8988T (cell line): ENCODE data around the gene TREML4.

Experiments
- DNase-seq: peaks from one replicate; pipeline ENCODE4 v3.0.0; 2011

TREML4 gene

GRCh38 chr6:41255638-41256246 lies 27.6 kb downstream of the TREML4 start:
- DNase-seq = no peak

GRCh38 chr6:41256383-41256782 lies 28.2 kb downstream of the TREML4 start:
- DNase-seq = no peak

GRCh38 chr6:41257369-41258195 lies 29.4 kb downstream of the TREML4 start:
- DNase-seq = no peak

GRCh38 chr6:41258196-41258493 lies 30.0 kb downstream of the TREML4 start:
- DNase-seq = no peak

GRCh38 chr6:41262401-41262800 lies 34.3 kb downstream of the TREML4 start:
- no peak for DNase-seq

- no peak for DNase-seq
Measured at GRCh38 chr6:41263267-41263666, 35.1 kb downstream of the TREML4 start.

GRCh38 chr6:41266541-41266940 lies 38.4 kb downstream of the TREML4 start:
- DNase-seq = no peak

GRCh38 chr6:41268478-41268877 lies 40.3 kb downstream of the TREML4 start:
- DNase-seq = no peak

- no peak for DNase-seq
Measured at GRCh38 chr6:41269166-41269565, 41.0 kb downstream of the TREML4 start.

GRCh38 chr6:41269716-41270115 lies 41.6 kb downstream of the TREML4 start:
- DNase-seq = no peak

GRCh38 chr6:41271901-41272395 lies 43.8 kb downstream of the TREML4 start:
- DNase-seq = no peak

GRCh38 chr6:41272591-41273240 lies 44.6 kb downstream of the TREML4 start:
- no peak for DNase-seq

- no peak for DNase-seq
Measured at GRCh38 chr6:41273714-41274113, 45.6 kb downstream of the TREML4 start.

- no peak for DNase-seq
Measured at GRCh38 chr6:41274256-41274655, 46.1 kb downstream of the TREML4 start.

GRCh38 chr6:41275489-41275888 lies 47.3 kb downstream of the TREML4 start:
- no peak for DNase-seq

- DNase-seq = no peak
Measured at GRCh38 chr6:41277605-41278004, 49.5 kb downstream of the TREML4 start.

GRCh38 chr6:41278699-41279405 lies 50.7 kb downstream of the TREML4 start:
- DNase-seq = peak; percentile 43

GRCh38 chr6:41280381-41281057 lies 52.4 kb downstream of the TREML4 start:
- DNase-seq = no peak

GRCh38 chr6:41283600-41283999 lies 55.5 kb downstream of the TREML4 start:
- no peak for DNase-seq

- DNase-seq = no peak
Measured at GRCh38 chr6:41284726-41285125, 56.6 kb downstream of the TREML4 start.

- DNase-seq = no peak
Measured at GRCh38 chr6:41286544-41287346, 58.6 kb downstream of the TREML4 start, which contains the start of gene TREM1. Gene TREM1 (minus strand): TSS chr6:41286682. CDS start chr6:41286655, 27 bp downstream.
